Neural progenitor cell (in vitro differentiated cells): Measurements from ENCODE around the gene KCNAB1.
"Not testable (repeated sequence)": the region's sequence is repeated elsewhere in the genome, so short reads cannot be mapped to it uniquely, and the experiment has no call there.

Source experiments
- CTCF ChIP-seq: fragments of 200-600 bp; sonication (generic); IDR thresholded peaks from 2 replicates; pipeline ENCODE4 v1.5.1; 2017; ENCODE audit warnings: antibody characterized with exemption, mild to moderate bottlenecking
- EZH2 ChIP-seq: fragments of 200-600 bp; sonication (generic); IDR thresholded peaks from 2 replicates; pipeline ENCODE4 v1.6.1; 2017; ENCODE audit warnings: antibody characterized with exemption, mild to moderate bottlenecking, moderate library complexity

- not testable (repeated sequence) for TF ChIP-seq EZH2, CTCF
These were observed 47.3 kb upstream of the KCNAB1 start for GRCh38 chr3:156072950-156073657.
